PC-3 (cell line): Measurements from ENCODE around the gene RPS3A.

ENCODE experiments used
- CTCF ChIP-seq: fragments of 300-600 bp; sonication (generic); conservative IDR thresholded peaks from 2 replicates; pipeline ENCODE4 v1.5.1; 2017; ENCODE audit warnings: antibody characterized with exemption, low read depth, mild to moderate bottlenecking, low read length
- EZH2 ChIP-seq: fragments of 300-600 bp; sonication (generic); IDR thresholded peaks from one replicate; pipeline ENCODE4 v1.6.1; 2017; ENCODE audit warnings: antibody characterized with exemption, mild to moderate bottlenecking, low read length; ENCODE audit not compliant: unreplicated experiment

- TF ChIP-seq CTCF (no peak), EZH2 (no peak)
These were observed 54.2 kb downstream of the RPS3A start for GRCh38 chr4:151153585-151153984.
